HepG2 (cell line): ENCODE results near the gene CMTM2. TPM values are rescaled to one million over a fixed set of nuclear protein-coding genes. Genes with fewer than 3 reads are reported as not detected.

Experiments
- AKAP8 ChIP-seq: sonication (generic); formaldehyde crosslinking; IDR thresholded peaks from 2 replicates; pipeline ENCODE4 v1.5.1; 2020; ENCODE audit warnings: mild to moderate bottlenecking, missing genetic modification reagents
- CENPBD1 ChIP-seq: sonication (generic); formaldehyde crosslinking; IDR thresholded peaks from 2 replicates; pipeline ENCODE4 v1.8.0; 2022; ENCODE audit warnings: missing genetic modification reagents, low read depth, mild to moderate bottlenecking, borderline replicate concordance
- DMTF1 ChIP-seq: sonication (generic); formaldehyde crosslinking; IDR thresholded peaks from 2 replicates; pipeline ENCODE4 v1.4.0; 2020; ENCODE audit warnings: mild to moderate bottlenecking, missing genetic modification reagents
- EHMT2 ChIP-seq: fragments of 200-600 bp; sonication (generic); IDR thresholded peaks from 2 replicates; pipeline ENCODE4 v1.7.0; 2017; ENCODE audit warnings: antibody characterized with exemption, low read depth, low read length, borderline replicate concordance
- PBX3 ChIP-seq: sonication (generic); formaldehyde crosslinking; IDR thresholded peaks from 2 replicates; pipeline ENCODE4 v1.8.1; 2023; ENCODE audit warnings: missing genetic modification reagents, inconsistent platforms, borderline replicate concordance
- RAD21 ChIP-seq: fragments of 450-650 bp; formaldehyde crosslinking; IDR thresholded peaks from 2 replicates; pipeline ENCODE4 v1.5.0; 2020; ENCODE audit warnings: mild to moderate bottlenecking
- SNAPC2 ChIP-seq: sonication (generic); formaldehyde crosslinking; IDR thresholded peaks from 2 replicates; pipeline ENCODE4 v1.8.1; 2022; ENCODE audit warnings: mild to moderate bottlenecking, missing genetic modification reagents
- TAF1 ChIP-seq: sonication (generic); formaldehyde crosslinking; IDR thresholded peaks from 2 replicates; pipeline ENCODE4 v1.4.0; 2020; ENCODE audit warnings: missing genetic modification reagents
- ZBED4 ChIP-seq: sonication (generic); formaldehyde crosslinking; IDR thresholded peaks from 2 replicates; pipeline ENCODE4 v1.4.0; 2020; ENCODE audit warnings: missing genetic modification reagents, borderline replicate concordance
- ZBTB38 ChIP-seq: sonication (generic); formaldehyde crosslinking; IDR thresholded peaks from 2 replicates; pipeline ENCODE4 v1.5.1; 2020; ENCODE audit warnings: mild to moderate bottlenecking, missing genetic modification reagents
- ZEB1 ChIP-seq: IDR thresholded peaks from 2 replicates; pipeline ENCODE4 v1.6.1; 2012; ENCODE audit warnings: mild to moderate bottlenecking, low read depth, inconsistent platforms; ENCODE audit not compliant: insufficient replicate concordance
- ZFP82 ChIP-seq: sonication (generic); formaldehyde crosslinking; IDR thresholded peaks from 2 replicates; pipeline ENCODE4 v1.5.1; 2020; ENCODE audit warnings: mild to moderate bottlenecking, missing genetic modification reagents, borderline replicate concordance
- ZNF20 ChIP-seq: sonication (generic); formaldehyde crosslinking; IDR thresholded peaks from 2 replicates; pipeline ENCODE4 v1.4.0; 2020; ENCODE audit warnings: mild to moderate bottlenecking, moderate library complexity, missing genetic modification reagents
- ZNF441 ChIP-seq: sonication (generic); formaldehyde crosslinking; IDR thresholded peaks from 2 replicates; pipeline ENCODE4 v1.7.0; 2021; ENCODE audit warnings: missing genetic modification reagents, borderline replicate concordance
- ZNF589 ChIP-seq: sonication (generic); formaldehyde crosslinking; conservative IDR thresholded peaks from 2 replicates; pipeline ENCODE4 v1.8.0; 2022; ENCODE audit warnings: mild to moderate bottlenecking, moderate library complexity, missing genetic modification reagents
- ZNF629 ChIP-seq: sonication (generic); formaldehyde crosslinking; conservative IDR thresholded peaks from 2 replicates; pipeline ENCODE4 v1.5.0; 2020; ENCODE audit warnings: missing genetic modification reagents
- ZNF770 ChIP-seq: sonication (generic); formaldehyde crosslinking; IDR thresholded peaks from 2 replicates; pipeline ENCODE4 v1.5.0; 2020; ENCODE audit warnings: mild to moderate bottlenecking, missing genetic modification reagents
- ZNF775 ChIP-seq: sonication (generic); formaldehyde crosslinking; IDR thresholded peaks from 2 replicates; pipeline ENCODE4 v1.4.0; 2020; ENCODE audit warnings: missing genetic modification reagents, mild to moderate bottlenecking, moderate library complexity, borderline replicate concordance
- polyA plus RNA-seq, 8 experiments: library from polyadenylated mRNA; depleted of rRNA in 3 of 8; stranded (reverse) in 7 of 8; unstranded in 1 of 8; fragments of >200 nt; fragmentation: Illumina TruSeq in 4 of 8; extraction: Trizol in 4 of 8; gene quantifications; 2 replicates each; pipeline versions ENCODE4 v1.2.1 to v1.2.3, GENCODE V29; 2011 to 2016; ENCODE audit warnings: low read depth in 4 of 8, missing spikeins in 1 of 8, mixed read lengths in 1 of 8; ENCODE audit not compliant: insufficient read depth in 1 of 8
- total RNA-seq, 5 experiments: library from RNA; depleted of rRNA; stranded (reverse); fragments of >200 nt; fragmentation: Illumina TruSeq; extraction: Trizol; gene quantifications; 2 replicates each; pipeline ENCODE4 v1.2.3, GENCODE V29; 2016; ENCODE audit warnings: low read depth in 1 of 5

The CMTM2 gene
- total and polyA plus RNA-seq, 2 of the 13 experiments (the other 11 are each of a cell fraction or from before 2014, with no cell fraction given): not detected

- TF ChIP-seq ZBED4 (CRISPR knock-in tag) (no peak), ZNF629 (CRISPR knock-in tag) (peak; percentile 21; the same call in 1 of the 2 replicates), PBX3 (CRISPR knock-in tag) (no peak), RAD21 (CRISPR knock-in tag) (no peak), DMTF1 (no peak), ZFP82 (CRISPR knock-in tag) (no peak), AKAP8 (0 out of 2 replicates have a peak, but pooled peaks have one; percentile 49), EHMT2 (no peak), CENPBD1 (CRISPR knock-in tag) (no peak), ZNF20 (CRISPR knock-in tag) (no peak), TAF1 (CRISPR knock-in tag) (0 out of 2 replicates have a peak, but pooled peaks have one; percentile 25), ZEB1 (no peak), ZBTB38 (CRISPR knock-in tag) (peak; percentile 69; the same call in 1 of the 2 replicates), ZNF589 (CRISPR knock-in tag) (0 out of 2 replicates have a peak, but pooled peaks have one; percentile 35), ZNF770 (CRISPR knock-in tag) (no peak), ZNF441 (CRISPR knock-in tag) (peak; percentile 61; the same call in 1 of the 2 replicates), ZNF775 (no peak), SNAPC2 (CRISPR knock-in tag) (no peak)
Measured at GRCh38 chr16:66603537-66604375, 24.5 kb downstream of the CMTM2 start (continued).
